Measurements from ENCODE around the gene MCEMP1. TPM values are rescaled to one million over a fixed set of nuclear protein-coding genes. Genes with fewer than 3 reads are reported as not detected.

Gene MCEMP1
- polyA plus RNA-seq, 2 of the 4 experiments (the other 2 are of a cell fraction) = 0.17 TPM; not detected in 1

DNA sequence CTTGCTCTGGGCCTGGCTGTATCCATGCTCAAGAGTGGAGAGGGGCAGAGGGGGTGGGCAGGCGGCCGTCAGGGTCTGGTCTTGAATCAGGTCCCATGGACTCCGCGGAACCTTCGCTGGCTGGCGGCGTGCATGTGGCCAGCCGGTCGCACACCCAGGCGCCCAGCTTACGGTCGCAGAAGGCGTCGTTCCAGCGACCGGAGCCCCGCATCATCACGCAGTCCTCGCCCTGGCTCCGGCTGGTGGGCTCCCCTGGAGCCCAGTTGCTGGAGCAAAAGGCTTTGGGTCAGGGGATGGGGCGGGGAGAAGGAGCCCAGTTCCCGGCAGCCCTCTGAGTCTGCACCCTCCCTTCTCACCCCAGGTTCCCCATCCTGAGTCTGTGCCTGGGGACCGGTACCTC, 12.3 kb downstream of the MCEMP1 start:
- WGBS (ENCODE audit: missing lambda C conversion rate) = 70% methylated on average over 3 of the region's 23 CpGs
- ChIA-PET POLR2A (no interaction called here), CTCF (interaction anchor here (2.4 kb wide), 1 partner anchor 8 kb away, joined by 9 read pairs; the partner anchor contains the start of gene TRAPPC5)
- Histone ChIP-seq H3K27ac (no peak overlapping the region), H3K4me2 (no peak overlapping the region), H3K9me3 (no peaks in the 10 kb centered on the region), H3K4me1 (no peaks in the 10 kb centered on the region), H3K4me3 (no peak overlapping the region)
- TF ChIP-seq, protein P1, sequence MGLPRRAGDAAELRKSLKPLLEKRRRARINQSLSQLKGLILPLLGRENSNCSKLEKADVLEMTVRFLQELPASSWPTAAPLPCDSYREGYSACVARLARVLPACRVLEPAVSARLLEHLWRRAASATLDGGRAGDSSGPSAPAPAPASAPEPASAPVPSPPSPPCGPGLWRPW (IDR thresholded peaks at IDR 0.05) = no peak
- TF ChIP-seq JUNB (IDR thresholded peaks at IDR 0.05) = no peak
- no peak for TF ChIP-seq RNF2 (IDR thresholded peaks at IDR 0.05; ENCODE audit: borderline replicate concordance, low read depth)
- no peak for TF ChIP-seq RARB (CRISPR knock-in tag; IDR thresholded peaks at IDR 0.05)
- TF ChIP-seq, protein P2, sequence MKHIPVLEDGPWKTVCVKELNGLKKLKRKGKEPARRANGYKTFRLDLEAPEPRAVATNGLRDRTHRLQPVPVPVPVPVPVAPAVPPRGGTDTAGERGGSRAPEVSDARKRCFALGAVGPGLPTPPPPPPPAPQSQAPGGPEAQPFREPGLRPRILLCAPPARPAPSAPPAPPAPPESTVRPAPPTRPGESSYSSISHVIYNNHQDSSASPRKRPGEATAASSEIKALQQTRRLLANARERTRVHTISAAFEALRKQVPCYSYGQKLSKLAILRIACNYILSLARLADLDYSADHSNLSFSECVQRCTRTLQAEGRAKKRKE (CRISPR knock-in tag; IDR thresholded peaks at IDR 0.05; ENCODE audit: low read depth) = no peak
- no peak for TF ChIP-seq RCOR1 (IDR thresholded peaks at IDR 0.05; ENCODE audit: low read depth, low read length)
- no peak for TF ChIP-seq FOSB (CRISPR knock-in tag; IDR thresholded peaks at IDR 0.05)
- TF ChIP-seq BCL3 (IDR thresholded peaks at IDR 0.05) = no peak
- TF ChIP-seq RAD21 (conservative IDR thresholded peaks at IDR 0.05 in 1 of 2, IDR thresholded peaks at IDR 0.05 in 1 of 2) = no peak
- peak; percentile 47 to 52; a peak in 4 of 6 replicates for ATAC-seq
- no peak for DNase-seq (ENCODE audit: low read depth in 1 of 2, low spot score in 1 of 2)
- no peak for FAIRE-seq

GRCh38 chr19:7690779-7691258, 13.9 kb downstream of the MCEMP1 start:
- FAIRE-seq (no peak), DNase-seq (ENCODE audit: low read depth in 1 of 2, low spot score in 1 of 2) (no peak), ATAC-seq (no peak)
- POLR2A ChIA-PET = no interaction called here
- Histone ChIP-seq H3K4me1 (no peaks in the 10 kb centered on the region), H3K27ac (no peak overlapping the region), H3K4me2 (no peak overlapping the region), H3K9me3 (no peaks in the 10 kb centered on the region), H3K4me3 (no peak overlapping the region)
- no peak for TF ChIP-seq EHMT2 (IDR thresholded peaks at IDR 0.05; ENCODE audit: low read depth)
- CTCF ChIA-PET = no interaction called here
- WGBS (ENCODE audit: missing lambda C conversion rate) = 68% methylated on average over 8 of the region's 8 CpGs

- H3K4me2 ChIP-seq = no peak overlapping the region
- no peaks in the 10 kb centered on the region for H3K4me1 ChIP-seq
- H3K9me3 ChIP-seq = no peaks in the 10 kb centered on the region
- ATAC-seq (no peak), DNase-seq (ENCODE audit: low read depth in 1 of 2, low spot score in 1 of 2) (no peak), FAIRE-seq (no peak)
- ChIA-PET CTCF (no interaction called here), POLR2A (no interaction called here)
- no peak overlapping the region for H3K4me3 ChIP-seq
- TF ChIP-seq REST (IDR thresholded peaks at IDR 0.05) (no peak), FOXS1 (CRISPR knock-in tag; IDR thresholded peaks at IDR 0.05) (no peak), ZSCAN20 (CRISPR knock-in tag; IDR thresholded peaks at IDR 0.05) (no peak), RCOR1 (IDR thresholded peaks at IDR 0.05; ENCODE audit: low read depth, low read length) (no peak), HOXB5 (CRISPR knock-in tag; IDR thresholded peaks at IDR 0.05) (no peak), EHF (CRISPR knock-in tag; IDR thresholded peaks at IDR 0.05) (no peak), SREBF2 (IDR thresholded peaks at IDR 0.05) (no peak), KDM1A (IDR thresholded peaks at IDR 0.05; ENCODE audit: low read depth) (no peak), ESRRA (IDR thresholded peaks at IDR 0.05; ENCODE audit: borderline replicate concordance, low read length) (no peak), HOXB13 (CRISPR knock-in tag; IDR thresholded peaks at IDR 0.05; ENCODE audit: low read depth) (no peak)
- TF ChIP-seq, protein P3, sequence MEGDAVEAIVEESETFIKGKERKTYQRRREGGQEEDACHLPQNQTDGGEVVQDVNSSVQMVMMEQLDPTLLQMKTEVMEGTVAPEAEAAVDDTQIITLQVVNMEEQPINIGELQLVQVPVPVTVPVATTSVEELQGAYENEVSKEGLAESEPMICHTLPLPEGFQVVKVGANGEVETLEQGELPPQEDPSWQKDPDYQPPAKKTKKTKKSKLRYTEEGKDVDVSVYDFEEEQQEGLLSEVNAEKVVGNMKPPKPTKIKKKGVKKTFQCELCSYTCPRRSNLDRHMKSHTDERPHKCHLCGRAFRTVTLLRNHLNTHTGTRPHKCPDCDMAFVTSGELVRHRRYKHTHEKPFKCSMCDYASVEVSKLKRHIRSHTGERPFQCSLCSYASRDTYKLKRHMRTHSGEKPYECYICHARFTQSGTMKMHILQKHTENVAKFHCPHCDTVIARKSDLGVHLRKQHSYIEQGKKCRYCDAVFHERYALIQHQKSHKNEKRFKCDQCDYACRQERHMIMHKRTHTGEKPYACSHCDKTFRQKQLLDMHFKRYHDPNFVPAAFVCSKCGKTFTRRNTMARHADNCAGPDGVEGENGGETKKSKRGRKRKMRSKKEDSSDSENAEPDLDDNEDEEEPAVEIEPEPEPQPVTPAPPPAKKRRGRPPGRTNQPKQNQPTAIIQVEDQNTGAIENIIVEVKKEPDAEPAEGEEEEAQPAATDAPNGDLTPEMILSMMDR (IDR thresholded peaks at IDR 0.05) = no peak
- TF ChIP-seq, protein P4, sequence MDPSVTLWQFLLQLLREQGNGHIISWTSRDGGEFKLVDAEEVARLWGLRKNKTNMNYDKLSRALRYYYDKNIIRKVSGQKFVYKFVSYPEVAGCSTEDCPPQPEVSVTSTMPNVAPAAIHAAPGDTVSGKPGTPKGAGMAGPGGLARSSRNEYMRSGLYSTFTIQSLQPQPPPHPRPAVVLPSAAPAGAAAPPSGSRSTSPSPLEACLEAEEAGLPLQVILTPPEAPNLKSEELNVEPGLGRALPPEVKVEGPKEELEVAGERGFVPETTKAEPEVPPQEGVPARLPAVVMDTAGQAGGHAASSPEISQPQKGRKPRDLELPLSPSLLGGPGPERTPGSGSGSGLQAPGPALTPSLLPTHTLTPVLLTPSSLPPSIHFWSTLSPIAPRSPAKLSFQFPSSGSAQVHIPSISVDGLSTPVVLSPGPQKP (IDR thresholded peaks at IDR 0.05; ENCODE audit: low read depth, low read length) = no peak
- no peak overlapping the region for H3K27ac ChIP-seq
These were observed 14.6 kb downstream of the MCEMP1 start for GRCh38 chr19:7691497-7691896.
